Left ventricle myocardium superior (tissue), 1 donor: ENCODE data around the gene CBFA2T2. TPM values are rescaled to one million over a fixed set of nuclear protein-coding genes. Genes with fewer than 3 reads are reported as not detected.

Experiments used
- ATAC-seq: fragments of 200-7000 bp; cut with Tn5 transposase; one replicate; pipeline ENCODE4 v1.9.1; 2020; ENCODE audit warnings: mild to moderate bottlenecking, moderate library complexity
- DNase-seq: peaks from one replicate; pipeline ENCODE4 v3.0.0-alpha.2; 2020
- intact Hi-C: fragments of 100-400 bp; cut with micrococcal nuclease; formaldehyde crosslinking; loops from one replicate; pipeline ENCODE4 v1.11.0; 2022
- total RNA-seq: library from RNA; stranded (reverse); fragmentation: NEBNext Ultra II Directional; extraction: Animal tissue kit (Norgen Biotek cat#: 25700); gene quantifications from one replicate; pipeline ENCODE4 v1.2.1, GENCODE V29; 2021
- donor health status: DM: no; HTN: yes; CAD: no; lungs with severe emphysema.

Gene CBFA2T2
- total RNA-seq, 1 donor from 2014 or later, result 10.2 TPM

DNA sequence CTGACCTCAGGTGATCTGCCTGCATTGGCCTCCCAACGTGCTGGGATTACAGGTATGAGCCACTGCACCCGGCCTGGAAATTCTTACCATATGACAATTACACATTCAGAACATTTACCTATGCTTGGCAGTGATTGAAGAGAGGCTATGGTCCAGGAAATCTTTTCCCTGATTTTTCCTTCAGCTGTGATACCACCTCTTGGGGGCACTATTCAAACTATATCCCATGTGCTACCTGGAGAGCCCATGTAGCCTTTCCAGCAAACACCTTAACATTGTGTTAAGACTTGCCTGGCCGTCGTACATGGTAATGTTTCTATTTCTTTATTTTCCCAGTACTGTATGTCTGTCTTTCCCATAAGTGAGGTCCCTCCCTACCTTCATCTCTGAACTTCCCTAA, 110.5 kb downstream of the CBFA2T2 start:
- DNase-seq, result no peak
- ATAC-seq, result no peak
- intact Hi-C loops, result no loop called here

DNA sequence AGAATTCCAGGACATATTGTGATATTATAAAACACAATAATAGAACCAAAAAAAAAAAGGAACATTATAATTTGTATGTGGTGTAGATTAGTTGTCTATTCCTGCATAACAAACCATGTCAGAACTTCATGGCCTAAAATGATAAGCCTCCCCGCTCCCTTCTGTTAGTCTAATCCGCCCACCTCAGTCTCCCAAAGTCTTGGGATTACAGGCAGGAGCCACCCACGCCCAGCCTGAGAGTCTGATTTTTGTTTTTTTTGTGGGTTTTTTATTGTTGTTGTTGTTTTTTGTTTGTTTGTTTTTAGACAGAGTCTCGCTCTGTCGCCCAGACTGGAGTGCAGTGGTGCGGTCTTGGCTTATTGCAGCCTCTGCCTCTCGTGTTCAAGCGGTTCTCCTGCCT, 111.1 kb downstream of the CBFA2T2 start:
- ATAC-seq (no peak), DNase-seq (no peak)
- intact Hi-C loops, result no loop called here

DNA sequence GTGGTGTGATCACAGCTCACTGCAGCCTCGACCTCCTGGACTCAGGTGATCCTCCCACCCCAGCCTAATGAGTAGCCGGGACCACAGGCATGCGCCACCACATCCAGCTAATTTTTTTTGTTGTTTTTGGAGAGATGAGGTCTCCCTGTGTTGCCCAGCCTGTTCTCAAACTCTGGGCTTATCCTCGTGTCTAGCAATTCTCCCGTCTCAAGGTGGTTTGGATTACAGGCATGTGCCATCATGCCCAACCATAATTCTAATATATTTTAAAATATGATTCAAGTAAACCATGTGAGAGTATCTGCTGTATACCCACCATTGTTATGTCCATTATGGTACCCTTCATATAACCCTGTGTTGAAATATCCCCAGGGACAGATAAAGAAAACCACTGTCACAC, 112.0 kb downstream of the CBFA2T2 start:
- intact Hi-C loops, result no loop called here
- DNase-seq, result no peak
- ATAC-seq, result no peak

DNA sequence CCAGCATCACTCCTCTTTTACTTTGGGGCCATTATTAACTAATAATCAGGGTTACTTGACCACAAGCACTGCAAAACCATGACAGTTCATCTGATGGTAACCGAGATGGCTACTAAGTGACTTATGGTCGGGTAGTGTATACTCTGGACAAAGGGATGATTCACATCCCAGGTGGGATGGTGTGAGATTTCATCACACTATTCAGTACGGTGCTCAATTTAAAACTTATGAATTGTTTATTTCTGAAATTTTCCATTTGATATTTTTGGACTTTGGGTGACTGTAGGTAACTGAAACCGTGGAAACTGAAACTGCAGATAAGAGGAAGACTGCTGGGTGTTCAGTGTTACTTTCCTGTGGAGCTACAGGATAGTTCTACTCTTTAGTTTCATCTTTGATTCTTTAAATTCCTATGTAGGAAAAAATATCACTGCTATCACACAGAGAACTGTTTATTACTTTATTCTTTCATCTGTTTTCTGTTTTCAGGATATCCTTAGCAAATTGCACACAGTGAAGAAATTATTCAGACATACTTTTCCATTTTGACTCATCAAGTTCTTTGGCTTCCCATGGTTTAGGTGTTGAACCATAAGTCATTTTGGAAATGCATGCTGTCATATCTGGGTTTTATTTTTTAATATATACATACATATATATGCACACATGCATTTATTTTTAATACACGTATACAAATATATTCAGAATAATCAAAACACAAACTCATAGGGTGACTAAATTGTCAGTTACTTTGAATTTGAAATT, 113.1 kb downstream of the CBFA2T2 start:
- intact Hi-C loops, result no loop called here
- DNase-seq (no peak), ATAC-seq (no peak)

GRCh38 chr20:33604084-33604990, 114.4 kb downstream of the CBFA2T2 start:
- intact Hi-C loops, result no loop called here
- peak; percentile 64 for ATAC-seq
- DNase-seq, result no peak

GRCh38 chr20:33604991-33605370, 115.1 kb downstream of the CBFA2T2 start:
- DNase-seq, result no peak
- ATAC-seq, result no peak
- intact Hi-C loops, result no loop called here

- ATAC-seq (peak; percentile 39), DNase-seq (no peak)
- intact Hi-C loops, result no loop called here
These were observed 116.3 kb downstream of the CBFA2T2 start for GRCh38 chr20:33606118-33606771.

GRCh38 chr20:33609504-33609903, 119.6 kb downstream of the CBFA2T2 start:
- intact Hi-C loops, result no loop called here
- DNase-seq, result no peak
- ATAC-seq, result no peak

GRCh38 chr20:33611106-33611505, 121.2 kb downstream of the CBFA2T2 start:
- intact Hi-C loops, result no loop called here
- DNase-seq, result no peak
- ATAC-seq, result peak; percentile 28

GRCh38 chr20:33612001-33612400, 122.1 kb downstream of the CBFA2T2 start:
- no peak for ATAC-seq
- intact Hi-C loops, result no loop called here
- DNase-seq, result no peak

DNA sequence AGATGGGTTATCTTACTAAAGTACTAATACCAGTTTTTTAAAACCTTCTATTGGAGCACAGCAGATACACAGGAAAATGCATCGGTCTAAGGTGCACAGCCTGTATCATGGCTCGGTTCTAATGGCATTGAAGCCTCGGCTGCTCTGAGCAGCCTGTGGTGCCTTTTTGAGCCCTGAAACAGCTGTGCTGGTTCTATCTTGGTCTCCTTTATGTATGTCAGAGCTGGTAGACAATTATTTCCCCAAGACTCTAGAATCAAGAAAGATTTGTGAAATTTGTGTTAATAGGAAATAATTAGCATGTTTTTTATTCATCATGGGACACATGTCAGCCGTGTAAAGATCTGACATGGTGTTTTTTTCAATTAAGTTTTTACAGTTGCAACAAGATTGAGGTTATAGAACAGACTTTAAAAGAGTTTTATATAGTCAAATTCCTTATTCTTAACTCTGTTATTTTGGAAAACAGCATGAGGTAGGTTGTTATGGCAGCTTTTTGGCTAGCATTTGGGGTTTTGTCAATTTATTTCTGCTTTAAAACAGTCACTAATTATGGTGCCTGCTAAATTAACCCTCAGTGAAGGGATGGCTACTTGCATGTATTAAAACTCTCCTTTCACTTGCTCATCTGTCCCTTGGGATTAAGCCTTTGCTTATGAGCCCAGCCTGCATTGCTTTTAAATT, 132.0 kb downstream of the CBFA2T2 start:
- ATAC-seq (no peak), DNase-seq (no peak)
- intact Hi-C loops, result no loop called here

- no peak for ATAC-seq
- no peak for DNase-seq
- intact Hi-C loops, result no loop called here
These were observed 132.9 kb downstream of the CBFA2T2 start for GRCh38 chr20:33622705-33623365.

DNA sequence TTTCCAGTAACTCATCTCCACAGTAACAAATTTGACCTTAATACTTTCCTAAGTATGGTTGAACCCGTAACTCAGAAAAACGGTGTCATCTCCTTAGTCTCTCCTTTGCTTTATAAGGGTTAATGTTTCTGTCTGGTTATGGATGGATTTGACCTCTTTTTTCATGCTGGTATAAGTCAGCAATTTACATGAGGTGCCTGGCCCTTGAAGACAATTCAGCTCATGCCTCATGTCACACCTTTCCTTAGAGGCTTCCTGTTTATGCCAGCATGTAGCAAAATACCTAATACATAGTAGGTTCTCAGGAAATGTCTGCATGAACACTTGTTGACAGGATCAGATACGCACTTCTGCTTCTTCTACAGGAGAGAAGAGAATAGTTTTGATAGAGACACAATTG, 134.5 kb downstream of the CBFA2T2 start:
- intact Hi-C loops, result no loop called here
- no peak for DNase-seq
- ATAC-seq, result no peak

- intact Hi-C loops, result no loop called here
- DNase-seq (no peak), ATAC-seq (no peak)
These were observed 136.3 kb downstream of the CBFA2T2 start for GRCh38 chr20:33626190-33626589.

DNA sequence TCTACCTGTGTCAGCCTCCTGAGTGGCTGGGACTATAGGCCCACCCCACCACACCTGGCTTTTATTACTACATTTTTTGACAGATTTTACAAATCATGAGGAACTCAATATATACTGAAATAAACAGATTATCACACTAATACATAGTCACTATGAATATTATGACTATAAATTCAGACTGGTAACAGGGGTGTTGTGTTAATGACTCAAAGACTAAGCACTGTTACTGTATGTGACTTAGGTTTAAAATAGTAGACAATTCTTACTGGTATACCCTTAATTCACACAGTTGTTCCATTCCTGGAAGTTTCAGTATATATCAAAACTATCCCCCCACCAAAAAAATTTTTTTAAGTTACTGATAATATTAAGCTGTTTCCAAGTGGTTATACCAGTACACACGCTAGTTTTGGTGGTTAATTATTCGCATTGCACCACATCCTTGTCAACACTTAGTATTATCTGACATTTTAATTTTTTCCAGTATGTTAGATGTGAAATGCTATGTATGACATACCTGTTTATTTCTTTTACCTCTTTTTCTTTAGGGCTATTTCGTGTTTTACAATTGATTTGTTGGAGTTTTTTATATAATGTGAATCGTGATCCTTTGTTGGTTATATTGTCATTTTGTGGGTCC, 137.8 kb downstream of the CBFA2T2 start:
- no peak for DNase-seq
- intact Hi-C loops, result no loop called here
- ATAC-seq, result no peak

DNA sequence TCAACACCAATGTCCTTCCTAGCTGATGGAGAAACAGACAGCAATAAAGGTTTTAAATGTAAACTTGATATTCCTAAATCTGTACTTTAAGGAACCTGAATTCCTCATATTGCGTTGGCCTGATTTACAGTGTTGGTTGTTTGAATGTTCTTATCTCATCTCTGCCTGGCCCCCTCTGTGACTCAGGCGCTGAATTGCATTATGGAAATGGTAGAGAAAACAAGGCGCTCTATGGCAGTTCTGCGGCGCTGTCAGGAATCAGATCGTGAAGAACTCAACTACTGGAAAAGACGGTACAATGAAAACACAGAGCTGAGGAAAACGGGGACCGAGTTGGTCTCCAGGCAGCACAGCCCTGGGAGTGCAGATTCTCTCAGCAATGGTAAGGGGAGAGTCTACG, 139.6 kb downstream of the CBFA2T2 start:
- intact Hi-C loops, result no loop called here
- no peak for DNase-seq
- no peak for ATAC-seq

- intact Hi-C loops, result no loop called here
- ATAC-seq (no peak), DNase-seq (no peak)
These were observed 140.1 kb downstream of the CBFA2T2 start for GRCh38 chr20:33629979-33630378.

- ATAC-seq (no peak), DNase-seq (no peak)
- intact Hi-C loops, result no loop called here
These were observed 140.6 kb downstream of the CBFA2T2 start for GRCh38 chr20:33630507-33630906.
